ENCODE measurements around the gene CALCOCO2.
"Not testable (repeated sequence)": the region's sequence is repeated elsewhere in the genome, so short reads cannot be mapped to it uniquely, and the experiment has no call there.

The CALCOCO2 gene

GRCh38 chr17:48791128-48792032, 39.5 kb upstream of the CALCOCO2 start:
- Histone ChIP-seq H3K4me2 (ENCODE audit: low read length) (no peak overlapping the region), H2AFZ (ENCODE audit: low read length) (no peak overlapping the region), H3K79me2 (ENCODE audit: insufficient read depth, low read length) (no peaks in the 10 kb centered on the region), H3K9me2 (ENCODE audit: low read depth, low read length) (no peaks in the 10 kb centered on the region), H3K9me3 (ENCODE audit: low read length) (no peaks in the 10 kb centered on the region), H3K4me3 (ENCODE audit: low read depth, low read length, poor library complexity, severe bottlenecking) (no peak overlapping the region), H3K36me3 (ENCODE audit: insufficient read depth, low read length) (no peaks in the 10 kb centered on the region), H3K4me1 (ENCODE audit: insufficient read depth, low read length, severe bottlenecking) (no peaks in the 10 kb centered on the region), H4K20me1 (ENCODE audit: insufficient read depth, low read length) (no peaks in the 10 kb centered on the region), H3K27ac (ENCODE audit: low read depth, low read length, poor library complexity, severe bottlenecking) (no peak overlapping the region), H3K27me3 (ENCODE audit: insufficient read depth, low read length) (peaks cover 14% of the 10 kb centered on the region; the same call in 1 of the 2 replicates), H3F3A (ENCODE audit: insufficient read depth, low read length) (no peaks in the 10 kb centered on the region), H3K9ac (ENCODE audit: low read length) (no peak overlapping the region)
- TF ChIP-seq EZH2 (IDR thresholded peaks at IDR 0.05; ENCODE audit: borderline replicate concordance, low read length): no peak
- TF ChIP-seq CTCF (IDR thresholded peaks at IDR 0.05; ENCODE audit: low read length): peak; percentile 76

GRCh38 chr17:48792033-48792798, 38.6 kb upstream of the CALCOCO2 start:
- TF ChIP-seq CTCF (IDR thresholded peaks at IDR 0.05; ENCODE audit: low read length): no peak
- TF ChIP-seq EZH2 (IDR thresholded peaks at IDR 0.05; ENCODE audit: borderline replicate concordance, low read length): no peak
- no peaks in the 10 kb centered on the region for H3K79me2 ChIP-seq (ENCODE audit: insufficient read depth, low read length)
- no peaks in the 10 kb centered on the region for H3K9me2 ChIP-seq (ENCODE audit: low read depth, low read length)
- no peak overlapping the region for H2AFZ ChIP-seq (ENCODE audit: low read length)
- no peaks in the 10 kb centered on the region for H3K36me3 ChIP-seq (ENCODE audit: insufficient read depth, low read length)
- H3K4me2 ChIP-seq (ENCODE audit: low read length): no peak overlapping the region
- no peak overlapping the region for H3K9ac ChIP-seq (ENCODE audit: low read length)
- peaks cover 14% of the 10 kb centered on the region; the same call in 1 of the 2 replicates for H3K27me3 ChIP-seq (ENCODE audit: insufficient read depth, low read length)
- H3K27ac ChIP-seq (ENCODE audit: low read depth, low read length, poor library complexity, severe bottlenecking): no peak overlapping the region
- no peaks in the 10 kb centered on the region for H3F3A ChIP-seq (ENCODE audit: insufficient read depth, low read length)
- no peaks in the 10 kb centered on the region for H3K9me3 ChIP-seq (ENCODE audit: low read length)
- no peaks in the 10 kb centered on the region for H3K4me1 ChIP-seq (ENCODE audit: insufficient read depth, low read length, severe bottlenecking)
- no peaks in the 10 kb centered on the region for H4K20me1 ChIP-seq (ENCODE audit: insufficient read depth, low read length)
- H3K4me3 ChIP-seq (ENCODE audit: low read depth, low read length, poor library complexity, severe bottlenecking): no peak overlapping the region

- no peak overlapping the region for H3K27ac ChIP-seq (ENCODE audit: low read depth, low read length, poor library complexity, severe bottlenecking)
Observed at GRCh38 chr17:48795444-48796162, 35.2 kb upstream of the CALCOCO2 start.

GRCh38 chr17:48796163-48796522, 34.7 kb upstream of the CALCOCO2 start:
- not testable (repeated sequence) for H3F3A ChIP-seq (ENCODE audit: insufficient read depth, low read length); H2AFZ ChIP-seq (ENCODE audit: low read length); H4K20me1 ChIP-seq (ENCODE audit: insufficient read depth, low read length); H3K9ac ChIP-seq (ENCODE audit: low read length); H3K9me3 ChIP-seq (ENCODE audit: low read length); H3K4me2 ChIP-seq (ENCODE audit: low read length); H3K4me1 ChIP-seq (ENCODE audit: insufficient read depth, low read length, severe bottlenecking); H3K79me2 ChIP-seq (ENCODE audit: insufficient read depth, low read length); H3K36me3 ChIP-seq (ENCODE audit: insufficient read depth, low read length); H3K4me3 ChIP-seq (ENCODE audit: low read depth, low read length, poor library complexity, severe bottlenecking); H3K27ac ChIP-seq (ENCODE audit: low read depth, low read length, poor library complexity, severe bottlenecking); H3K9me2 ChIP-seq (ENCODE audit: low read depth, low read length)
- H3K27me3 ChIP-seq (ENCODE audit: insufficient read depth, low read length): peaks cover 15% of the 10 kb centered on the region; the same call in 1 of the 2 replicates

More at GRCh38 chr17:48795444-48796162, 35.2 kb upstream of the CALCOCO2 start:
- Histone ChIP-seq H2AFZ (ENCODE audit: low read length) (no peak overlapping the region), H3K79me2 (ENCODE audit: insufficient read depth, low read length) (no peaks in the 10 kb centered on the region), H3F3A (ENCODE audit: insufficient read depth, low read length) (no peaks in the 10 kb centered on the region), H3K4me3 (ENCODE audit: low read depth, low read length, poor library complexity, severe bottlenecking) (no peak overlapping the region), H3K27me3 (ENCODE audit: insufficient read depth, low read length) (0 out of 2 replicates have a peak, but pooled peaks cover 10% of the 10 kb centered on the region), H3K4me1 (ENCODE audit: insufficient read depth, low read length, severe bottlenecking) (no peaks in the 10 kb centered on the region), H3K4me2 (ENCODE audit: low read length) (no peak overlapping the region), H3K36me3 (ENCODE audit: insufficient read depth, low read length) (no peaks in the 10 kb centered on the region), H3K9ac (ENCODE audit: low read length) (no peak overlapping the region), H4K20me1 (ENCODE audit: insufficient read depth, low read length) (no peaks in the 10 kb centered on the region), H3K9me3 (ENCODE audit: low read length) (no peaks in the 10 kb centered on the region), H3K9me2 (ENCODE audit: low read depth, low read length) (no peaks in the 10 kb centered on the region)
- no peak for TF ChIP-seq CTCF (IDR thresholded peaks at IDR 0.05; ENCODE audit: low read length)
- no peak for TF ChIP-seq EZH2 (IDR thresholded peaks at IDR 0.05; ENCODE audit: borderline replicate concordance, low read length)
